A673 (cell line): ENCODE measurements around the gene ZSWIM6. TPM values are rescaled to one million over a fixed set of nuclear protein-coding genes. Genes with fewer than 3 reads are reported as not detected.

Experiments
- BruUV-seq: library from RNA; stranded (reverse); fragments of 400-500 nt; replicated peaks from 2 replicates; lab custom pipeline; 2021; lab: Mats Ljungman, UMichigan
- CTCF ChIA-PET: fragments of 300-600 bp; sonication (Branson Sonifier 250); formaldehyde crosslinking; loops from one replicate; lab custom pipeline; 2022; ENCODE audit warnings: antibody characterized with exemption; lab: Charles Lee
- POLR2A ChIA-PET: fragments of 300-600 bp; sonication (Branson Sonifier 250); formaldehyde crosslinking; loops from one replicate; lab custom pipeline; 2022; ENCODE audit warnings: antibody characterized with exemption; ENCODE audit not compliant: low non-redundant PET; lab: Charles Lee
- DNase-seq: peaks from one replicate; pipeline ENCODE4 v3.0.0-alpha.2; 2015; ENCODE audit warnings: low spot score
- H3K27ac ChIP-seq: fragments of 200-600 bp; sonication (generic); 2 replicates; pipeline ENCODE4 v1.5.1; 2016; ENCODE audit warnings: mixed run types, low read depth, mild to moderate bottlenecking, mixed read lengths, antibody characterized with exemption, low read length; ENCODE audit not compliant: poor library complexity, severe bottlenecking
- H3K27me3 ChIP-seq: fragments of 200-600 bp; sonication (generic); replicated peaks from 2 replicates; pipeline ENCODE4 v1.6.1; 2017; ENCODE audit warnings: mixed run types, low read depth, mild to moderate bottlenecking, mixed read lengths, antibody characterized with exemption, low read length; ENCODE audit not compliant: insufficient read depth, poor library complexity
- H3K36me3 ChIP-seq: fragments of 200-600 bp; sonication (generic); 2 replicates; pipeline ENCODE4 v1.6.1; 2016; ENCODE audit warnings: mixed run types, mild to moderate bottlenecking, mixed read lengths, antibody characterized with exemption, low read length; ENCODE audit not compliant: insufficient read depth, poor library complexity, severe bottlenecking
- H3K4me1 ChIP-seq: fragments of 200-600 bp; sonication (generic); 2 replicates; pipeline ENCODE4 v1.6.1; 2017; ENCODE audit warnings: mixed run types, mild to moderate bottlenecking, mixed read lengths, antibody characterized with exemption, low read length; ENCODE audit not compliant: insufficient read depth, poor library complexity, severe bottlenecking
- H3K4me3 ChIP-seq: fragments of 200-600 bp; sonication (generic); 2 replicates; pipeline ENCODE4 v1.5.1; 2016; ENCODE audit warnings: low read depth, mixed run types, mild to moderate bottlenecking, mixed read lengths, low read length; ENCODE audit not compliant: poor library complexity, severe bottlenecking
- H3K9me3 ChIP-seq: fragments of 200-600 bp; sonication (generic); 2 replicates; pipeline ENCODE4 v1.6.1; 2016; ENCODE audit warnings: mixed run types, low read depth, mild to moderate bottlenecking, mixed read lengths, antibody characterized with exemption, low read length; ENCODE audit not compliant: poor library complexity, severe bottlenecking
- EZH2 ChIP-seq: fragments of 200-600 bp; sonication (generic); IDR thresholded peaks from 2 replicates; pipeline ENCODE4 v1.6.1; 2017; ENCODE audit warnings: borderline replicate concordance, low read depth, mild to moderate bottlenecking, mixed read lengths, antibody characterized with exemption, low read length; ENCODE audit not compliant: poor library complexity, severe bottlenecking
- intact Hi-C: fragments of 100-400 bp; cut with micrococcal nuclease; formaldehyde crosslinking; loops from one replicate; pipeline ENCODE4 v1.10.0; 2022; ENCODE audit not compliant: unreplicated experiment
- total RNA-seq: library from RNA; stranded (reverse); gene quantifications from 2 replicates; pipeline ENCODE4 v1.2.3, GENCODE V29; 2021
- TF ChIP-seq, protein P1 (sequence below): fragments of 300-800, 200-600 bp; sonication (generic); conservative IDR thresholded peaks from 2 replicates; pipeline ENCODE4 v1.5.1; 2017; ENCODE audit warnings: low read depth, mild to moderate bottlenecking, antibody characterized with exemption, low read length, moderate library complexity, mixed read lengths

ZSWIM6 gene
- total RNA-seq, 1 experiment from 2014 or later: 47.3 TPM

GRCh38 chr5:61440086-61440485, 108.0 kb downstream of the ZSWIM6 start:
- Histone ChIP-seq H3K36me3 (peaks cover 5% of the 10 kb centered on the region), H3K9me3 (peaks cover 30% of the 10 kb centered on the region), H3K4me3 (no peak overlapping the region), H3K27ac (peak overlapping the region; percentile 21), H3K4me1 (peaks cover 29% of the 10 kb centered on the region), H3K27me3 (no peaks in the 10 kb centered on the region)
- TF ChIP-seq, protein P1, sequence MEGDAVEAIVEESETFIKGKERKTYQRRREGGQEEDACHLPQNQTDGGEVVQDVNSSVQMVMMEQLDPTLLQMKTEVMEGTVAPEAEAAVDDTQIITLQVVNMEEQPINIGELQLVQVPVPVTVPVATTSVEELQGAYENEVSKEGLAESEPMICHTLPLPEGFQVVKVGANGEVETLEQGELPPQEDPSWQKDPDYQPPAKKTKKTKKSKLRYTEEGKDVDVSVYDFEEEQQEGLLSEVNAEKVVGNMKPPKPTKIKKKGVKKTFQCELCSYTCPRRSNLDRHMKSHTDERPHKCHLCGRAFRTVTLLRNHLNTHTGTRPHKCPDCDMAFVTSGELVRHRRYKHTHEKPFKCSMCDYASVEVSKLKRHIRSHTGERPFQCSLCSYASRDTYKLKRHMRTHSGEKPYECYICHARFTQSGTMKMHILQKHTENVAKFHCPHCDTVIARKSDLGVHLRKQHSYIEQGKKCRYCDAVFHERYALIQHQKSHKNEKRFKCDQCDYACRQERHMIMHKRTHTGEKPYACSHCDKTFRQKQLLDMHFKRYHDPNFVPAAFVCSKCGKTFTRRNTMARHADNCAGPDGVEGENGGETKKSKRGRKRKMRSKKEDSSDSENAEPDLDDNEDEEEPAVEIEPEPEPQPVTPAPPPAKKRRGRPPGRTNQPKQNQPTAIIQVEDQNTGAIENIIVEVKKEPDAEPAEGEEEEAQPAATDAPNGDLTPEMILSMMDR: no peak
- TF ChIP-seq EZH2: no peak
- ChIA-PET CTCF (no interaction called here), POLR2A (no interaction called here)
- BruUV-seq: no TSS peak
- intact Hi-C loops: no loop called here
- peak; percentile 56 for DNase-seq

DNA sequence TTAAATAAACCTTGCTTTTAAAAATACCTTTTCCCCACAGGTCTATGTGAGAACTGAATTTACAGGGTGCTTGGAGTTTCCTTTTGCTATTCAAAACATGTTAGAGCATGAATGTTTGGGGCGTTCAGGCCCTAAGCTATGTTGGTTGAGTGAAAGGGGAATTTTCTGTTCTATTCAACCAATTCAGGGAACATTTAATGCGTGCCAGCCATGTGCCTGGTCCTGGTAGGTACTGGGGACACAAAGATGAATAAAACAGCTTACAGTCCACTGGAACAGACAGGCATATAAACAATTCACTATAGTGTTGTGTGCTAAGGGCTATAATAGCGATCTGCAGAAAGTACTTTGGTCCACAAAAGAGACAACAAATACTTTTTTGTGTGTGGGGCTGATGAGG, 108.5 kb downstream of the ZSWIM6 start:
- CTCF ChIA-PET: no interaction called here

GRCh38 chr5:61441742-61442141, 109.7 kb downstream of the ZSWIM6 start:
- H3K9me3 ChIP-seq: peaks cover 31% of the 10 kb centered on the region
- no TSS peak for BruUV-seq
- POLR2A ChIA-PET: no interaction called here
- no peak overlapping the region for H3K4me3 ChIP-seq
- no peak overlapping the region for H3K27ac ChIP-seq
- CTCF ChIA-PET: no interaction called here
- intact Hi-C loops: no loop called here
- H3K27me3 ChIP-seq: no peaks in the 10 kb centered on the region
- no peak for TF ChIP-seq EZH2
- TF ChIP-seq, protein P1: no peak
- peaks cover 24% of the 10 kb centered on the region for H3K4me1 ChIP-seq
- H3K36me3 ChIP-seq: peaks cover 16% of the 10 kb centered on the region
- DNase-seq: no peak

More for the DNA sequence above, 108.5 kb downstream of the ZSWIM6 start:
- H3K27me3 ChIP-seq: no peaks in the 10 kb centered on the region
- TF ChIP-seq EZH2: no peak
- TF ChIP-seq, protein P1: no peak
- no peak overlapping the region for H3K4me3 ChIP-seq
- peaks cover 29% of the 10 kb centered on the region for H3K4me1 ChIP-seq
- H3K27ac ChIP-seq: no peak overlapping the region
- no peak for DNase-seq
- intact Hi-C loops: no loop called here
- BruUV-seq: no TSS peak
- peaks cover 30% of the 10 kb centered on the region for H3K9me3 ChIP-seq
- peaks cover 10% of the 10 kb centered on the region for H3K36me3 ChIP-seq
- POLR2A ChIA-PET: no interaction called here
